Measurements from ENCODE around the gene ADCY10. TPM values are rescaled to one million over a fixed set of nuclear protein-coding genes. Genes with fewer than 3 reads are reported as not detected.

The ADCY10 gene
- total RNA-seq, 1 experiment from 2014 or later = 0.35 TPM

DNA sequence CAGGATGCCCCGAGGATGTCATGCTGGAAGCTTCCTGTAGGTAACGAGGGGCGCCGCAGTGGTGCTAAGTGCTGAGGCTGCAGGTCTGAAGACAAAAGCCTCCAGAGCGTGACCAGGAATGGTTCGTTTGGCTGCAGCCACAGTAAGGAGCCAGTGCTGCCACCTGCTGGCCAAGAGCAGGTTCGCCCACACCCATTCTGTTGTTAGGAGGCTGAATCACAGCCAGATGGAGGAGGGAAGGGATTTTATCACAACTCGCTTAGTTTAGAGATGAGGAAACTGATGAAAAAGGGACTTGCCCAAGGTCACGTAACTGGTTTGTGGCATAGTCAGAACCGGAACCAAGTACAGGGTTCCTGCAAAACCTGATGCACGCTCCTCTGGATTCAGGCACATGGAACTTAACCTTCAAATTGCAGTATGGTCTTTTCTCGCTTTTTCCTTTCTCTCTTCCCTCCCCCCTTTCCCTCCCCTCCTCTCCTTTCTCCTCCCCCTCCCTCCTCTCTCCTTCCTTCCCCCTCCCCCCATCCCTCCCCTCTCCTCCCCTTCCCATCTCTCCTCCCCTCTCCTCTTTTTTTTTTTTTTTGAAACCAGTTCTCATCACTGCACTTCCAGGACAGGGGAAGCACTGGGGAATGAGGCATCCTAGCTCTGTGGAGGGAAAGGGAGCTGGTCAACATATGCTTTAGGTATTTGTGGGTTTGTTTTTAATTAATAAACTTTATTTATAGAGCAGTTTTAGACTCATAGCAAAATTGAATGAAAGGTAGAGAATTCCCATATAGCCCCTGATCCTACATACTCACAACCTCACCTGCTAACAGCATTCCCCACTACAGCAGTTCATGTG, 110.4 kb downstream of the ADCY10 start:
- CTCF ChIA-PET = interaction anchor here (0.5 to 6.0 kb wide), 28 partner anchors 10 to 279 kb away, joined by 3 to 67 read pairs (median 4); partner anchors contain the start of gene MPZL1
- H3K4me3 Mint-ChIP-seq (ENCODE audit: unreplicated experiment) = peak overlapping the region; percentile 3
- TF ChIP-seq, protein P1, sequence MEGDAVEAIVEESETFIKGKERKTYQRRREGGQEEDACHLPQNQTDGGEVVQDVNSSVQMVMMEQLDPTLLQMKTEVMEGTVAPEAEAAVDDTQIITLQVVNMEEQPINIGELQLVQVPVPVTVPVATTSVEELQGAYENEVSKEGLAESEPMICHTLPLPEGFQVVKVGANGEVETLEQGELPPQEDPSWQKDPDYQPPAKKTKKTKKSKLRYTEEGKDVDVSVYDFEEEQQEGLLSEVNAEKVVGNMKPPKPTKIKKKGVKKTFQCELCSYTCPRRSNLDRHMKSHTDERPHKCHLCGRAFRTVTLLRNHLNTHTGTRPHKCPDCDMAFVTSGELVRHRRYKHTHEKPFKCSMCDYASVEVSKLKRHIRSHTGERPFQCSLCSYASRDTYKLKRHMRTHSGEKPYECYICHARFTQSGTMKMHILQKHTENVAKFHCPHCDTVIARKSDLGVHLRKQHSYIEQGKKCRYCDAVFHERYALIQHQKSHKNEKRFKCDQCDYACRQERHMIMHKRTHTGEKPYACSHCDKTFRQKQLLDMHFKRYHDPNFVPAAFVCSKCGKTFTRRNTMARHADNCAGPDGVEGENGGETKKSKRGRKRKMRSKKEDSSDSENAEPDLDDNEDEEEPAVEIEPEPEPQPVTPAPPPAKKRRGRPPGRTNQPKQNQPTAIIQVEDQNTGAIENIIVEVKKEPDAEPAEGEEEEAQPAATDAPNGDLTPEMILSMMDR (IDR thresholded peaks at IDR 0.05; ENCODE audit: unreplicated experiment) = peak; percentile 97
- POLR2A ChIA-PET = interaction anchor here (0.6 to 9.7 kb wide), 10 partner anchors 9 to 132 kb away, joined by 3 to 202 read pairs (median 4); partner anchors contain the start of genes DCAF6 and MPZL1
- DNase-seq (ENCODE audit: unreplicated experiment) = peak; percentile 95
- BruUV-seq (replicated peaks) = no TSS peak
- H3K9me3 Mint-ChIP-seq (ENCODE audit: unreplicated experiment) = no peaks in the 10 kb centered on the region
- intact Hi-C loops (cut with micrococcal nuclease) = loop anchor here (1.0 to 10.0 kb wide), 6 partner anchors 50 to 279 kb away; partner anchors contain the start of genes CREG1 and MPZL1
- no peak overlapping the region for H3K27ac Mint-ChIP-seq (ENCODE audit: low read depth, unreplicated experiment)
- H3K4me1 Mint-ChIP-seq (ENCODE audit: insufficient read depth, unreplicated experiment) = peaks cover 43% of the 10 kb centered on the region
- H3K36me3 Mint-ChIP-seq (ENCODE audit: insufficient read depth, unreplicated experiment) = peaks cover 7% of the 10 kb centered on the region
- H3K27me3 Mint-ChIP-seq (ENCODE audit: insufficient read depth, unreplicated experiment) = no peaks in the 10 kb centered on the region

DNA sequence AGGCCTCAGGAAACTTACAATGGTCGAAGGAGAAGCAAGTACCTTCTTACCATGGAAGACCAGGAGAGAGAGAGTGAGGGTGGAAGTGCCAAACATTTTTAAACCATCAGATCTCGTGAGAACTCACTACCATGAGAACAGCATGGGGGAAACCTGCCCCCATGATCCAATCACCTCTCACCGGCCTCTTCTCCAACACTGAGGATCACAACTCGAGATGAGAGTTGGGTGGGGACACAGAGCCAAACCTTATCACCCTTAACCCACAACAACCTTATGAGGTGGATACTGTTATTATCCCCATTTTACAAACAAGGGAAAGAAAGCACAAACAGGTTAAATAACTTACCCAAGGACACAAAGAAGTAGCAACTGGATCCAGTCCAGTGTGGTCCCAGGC, 111.7 kb downstream of the ADCY10 start:
- no TSS peak for BruUV-seq (replicated peaks)
- peaks cover 7% of the 10 kb centered on the region for H3K36me3 Mint-ChIP-seq (ENCODE audit: insufficient read depth, unreplicated experiment)
- peaks cover 40% of the 10 kb centered on the region for H3K4me1 Mint-ChIP-seq (ENCODE audit: insufficient read depth, unreplicated experiment)
- TF ChIP-seq, protein P1 (IDR thresholded peaks at IDR 0.05; ENCODE audit: unreplicated experiment) = no peak
- DNase-seq (ENCODE audit: unreplicated experiment) = no peak
- H3K9me3 Mint-ChIP-seq (ENCODE audit: unreplicated experiment) = no peaks in the 10 kb centered on the region
- POLR2A ChIA-PET = interaction anchor here (0.7 to 9.7 kb wide), 9 partner anchors 12 to 891 kb away, joined by 3 to 202 read pairs (median 9); partner anchors contain the start of genes CREG1, DCAF6 and MPZL1
- CTCF ChIA-PET = interaction anchor here (0.7 to 6.0 kb wide), 23 partner anchors 11 to 279 kb away, joined by 3 to 67 read pairs (median 5); partner anchors contain the start of gene MPZL1
- H3K4me3 Mint-ChIP-seq (ENCODE audit: unreplicated experiment) = no peak overlapping the region
- no peak overlapping the region for H3K27ac Mint-ChIP-seq (ENCODE audit: low read depth, unreplicated experiment)
- intact Hi-C loops (cut with micrococcal nuclease) = loop anchor here (10.0 kb wide), 1 partner anchor 247 kb away; the partner anchor contains the start of gene CREG1
- H3K27me3 Mint-ChIP-seq (ENCODE audit: insufficient read depth, unreplicated experiment) = no peaks in the 10 kb centered on the region

DNA sequence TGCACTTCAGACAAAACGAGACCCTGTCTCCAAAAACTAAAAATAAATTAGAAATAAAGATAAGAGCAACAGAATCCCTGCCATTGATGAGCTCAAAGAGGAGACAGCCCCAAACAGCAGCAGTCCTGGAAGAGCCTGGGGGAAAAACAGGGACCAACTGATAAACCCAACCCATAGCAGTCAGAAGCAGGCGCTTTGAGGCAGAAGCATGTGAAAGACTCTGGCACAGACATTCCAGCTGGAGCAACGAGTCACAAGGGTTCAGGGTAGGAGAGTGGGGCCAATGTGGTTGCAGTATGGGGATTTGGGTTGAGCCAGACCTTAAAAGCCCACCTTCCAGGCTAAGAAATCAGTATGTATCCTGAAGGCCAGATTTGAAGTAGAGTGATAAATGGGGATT, 113.7 kb downstream of the ADCY10 start:
- no peaks in the 10 kb centered on the region for H3K9me3 Mint-ChIP-seq (ENCODE audit: unreplicated experiment)
- peaks cover 14% of the 10 kb centered on the region for H3K36me3 Mint-ChIP-seq (ENCODE audit: insufficient read depth, unreplicated experiment)
- intact Hi-C loops (cut with micrococcal nuclease) = loop anchor here (10.0 kb wide), 1 partner anchor 245 kb away; the partner anchor contains the start of gene CREG1
- DNase-seq (ENCODE audit: unreplicated experiment) = no peak
- POLR2A ChIA-PET = interaction anchor here (0.6 to 9.7 kb wide), 19 partner anchors 8 to 542 kb away, joined by 3 to 202 read pairs (median 4); partner anchors contain the start of genes DCAF6, MPC2 and MPZL1
- H3K27ac Mint-ChIP-seq (ENCODE audit: low read depth, unreplicated experiment) = peak overlapping the region; percentile 23
- no peak overlapping the region for H3K4me3 Mint-ChIP-seq (ENCODE audit: unreplicated experiment)
- H3K27me3 Mint-ChIP-seq (ENCODE audit: insufficient read depth, unreplicated experiment) = no peaks in the 10 kb centered on the region
- BruUV-seq (replicated peaks) = no TSS peak
- CTCF ChIA-PET = interaction anchor here (0.7 to 6.0 kb wide), 12 partner anchors 9 to 200 kb away, joined by 3 to 67 read pairs (median 5); partner anchors contain the start of gene MPZL1
- TF ChIP-seq, protein P1 (IDR thresholded peaks at IDR 0.05; ENCODE audit: unreplicated experiment) = no peak
- H3K4me1 Mint-ChIP-seq (ENCODE audit: insufficient read depth, unreplicated experiment) = peaks cover 59% of the 10 kb centered on the region

DNA sequence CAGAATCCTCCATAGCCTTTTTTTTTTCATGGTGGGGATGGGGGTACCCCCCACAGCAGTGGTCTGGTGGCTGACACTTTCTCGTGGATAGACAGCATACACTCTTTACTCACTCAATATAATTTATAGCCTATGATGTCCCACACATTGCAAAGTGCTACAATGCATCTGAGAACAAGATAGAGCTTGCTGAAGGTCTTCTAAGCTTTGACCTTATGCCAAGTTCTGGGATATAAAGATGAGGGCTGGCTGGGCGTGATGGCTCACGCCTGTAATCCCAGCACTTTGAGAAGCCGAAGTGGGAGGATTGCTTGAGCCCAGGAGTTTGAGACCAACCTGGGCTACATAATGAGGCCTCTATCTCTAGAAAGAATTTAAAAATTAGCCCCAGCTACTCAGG, 114.2 kb downstream of the ADCY10 start:
- intact Hi-C loops (cut with micrococcal nuclease) = loop anchor here (10.0 kb wide), 1 partner anchor 245 kb away; the partner anchor contains the start of gene CREG1
- ChIA-PET CTCF (interaction anchor here (0.6 to 6.0 kb wide), 17 partner anchors 8 to 471 kb away, joined by 3 to 67 read pairs (median 4); partner anchors contain the start of genes MPZL1 and TIPRL), POLR2A (interaction anchor here (0.6 to 9.7 kb wide), 23 partner anchors 9 to 542 kb away, joined by 3 to 202 read pairs (median 3); partner anchors contain the start of genes CREG1, DCAF6, MPC2 and MPZL1)
- Mint-ChIP-seq H3K36me3 (ENCODE audit: insufficient read depth, unreplicated experiment) (peaks cover 19% of the 10 kb centered on the region), H3K9me3 (ENCODE audit: unreplicated experiment) (no peaks in the 10 kb centered on the region), H3K27ac (ENCODE audit: low read depth, unreplicated experiment) (peak overlapping the region; percentile 23), H3K27me3 (ENCODE audit: insufficient read depth, unreplicated experiment) (no peaks in the 10 kb centered on the region), H3K4me3 (ENCODE audit: unreplicated experiment) (no peak overlapping the region), H3K4me1 (ENCODE audit: insufficient read depth, unreplicated experiment) (peaks cover 61% of the 10 kb centered on the region)
- peak; percentile 84 for DNase-seq (ENCODE audit: unreplicated experiment)
- TF ChIP-seq, protein P1 (IDR thresholded peaks at IDR 0.05; ENCODE audit: unreplicated experiment) = no peak
- BruUV-seq (replicated peaks) = no TSS peak
